Chondrocyte (in vitro differentiated cells): ENCODE data around the gene SMC6. TPM values are rescaled to one million over a fixed set of nuclear protein-coding genes. Genes with fewer than 3 reads are reported as not detected.

Experiments
- DNase-seq: peaks from one replicate; pipeline ENCODE4 v3.0.0; 2021; ENCODE audit warnings: mixed read lengths, low spot score
- H3K27ac Mint-ChIP-seq: one replicate; pipeline ENCODE4 v1.8.0; 2021; ENCODE audit warnings: mild to moderate bottlenecking, moderate library complexity, mixed read lengths; ENCODE audit not compliant: unreplicated experiment
- H3K27me3 Mint-ChIP-seq: 2 replicates; pipeline ENCODE4 v1.8.0; 2021; ENCODE audit warnings: low read depth, mixed read lengths
- H3K36me3 Mint-ChIP-seq: 2 replicates; pipeline ENCODE4 v1.8.0; 2021; ENCODE audit warnings: low read depth, mixed read lengths
- H3K4me1 Mint-ChIP-seq: 2 replicates; pipeline ENCODE4 v1.8.0; 2021; ENCODE audit warnings: low read depth, mild to moderate bottlenecking, mixed read lengths
- H3K4me3 Mint-ChIP-seq: one replicate; pipeline ENCODE4 v1.8.0; 2021; ENCODE audit warnings: mild to moderate bottlenecking, moderate library complexity, mixed read lengths; ENCODE audit not compliant: unreplicated experiment
- H3K9me3 Mint-ChIP-seq: 2 replicates; pipeline ENCODE4 v1.8.0; 2021; ENCODE audit warnings: low read depth, mixed read lengths
- CTCF ChIP-seq: fragments of 200-600 bp; sonication (generic); IDR thresholded peaks from 2 replicates; pipeline ENCODE4 v1.5.0; 2021; ENCODE audit warnings: antibody characterized with exemption, mild to moderate bottlenecking, moderate library complexity
- total RNA-seq: library from RNA; stranded (reverse); gene quantifications from 3 replicates; pipeline ENCODE4 v1.2.1, GENCODE V29; 2021

Gene SMC6
- total RNA-seq, 1 donor from 2014 or later: 21.0 TPM

GRCh38 chr2:17791817-17792130 lies 38.2 kb upstream of the SMC6 start:
- TF ChIP-seq CTCF: no peak
- Mint-ChIP-seq H3K4me1 (peaks cover 4% of the 10 kb centered on the region), H3K4me3 (no peak overlapping the region), H3K9me3 (peaks cover 3% of the 10 kb centered on the region), H3K36me3 (no peaks in the 10 kb centered on the region), H3K27me3 (peaks cover 15% of the 10 kb centered on the region), H3K27ac (no peak overlapping the region)
- DNase-seq: no peak

DNA sequence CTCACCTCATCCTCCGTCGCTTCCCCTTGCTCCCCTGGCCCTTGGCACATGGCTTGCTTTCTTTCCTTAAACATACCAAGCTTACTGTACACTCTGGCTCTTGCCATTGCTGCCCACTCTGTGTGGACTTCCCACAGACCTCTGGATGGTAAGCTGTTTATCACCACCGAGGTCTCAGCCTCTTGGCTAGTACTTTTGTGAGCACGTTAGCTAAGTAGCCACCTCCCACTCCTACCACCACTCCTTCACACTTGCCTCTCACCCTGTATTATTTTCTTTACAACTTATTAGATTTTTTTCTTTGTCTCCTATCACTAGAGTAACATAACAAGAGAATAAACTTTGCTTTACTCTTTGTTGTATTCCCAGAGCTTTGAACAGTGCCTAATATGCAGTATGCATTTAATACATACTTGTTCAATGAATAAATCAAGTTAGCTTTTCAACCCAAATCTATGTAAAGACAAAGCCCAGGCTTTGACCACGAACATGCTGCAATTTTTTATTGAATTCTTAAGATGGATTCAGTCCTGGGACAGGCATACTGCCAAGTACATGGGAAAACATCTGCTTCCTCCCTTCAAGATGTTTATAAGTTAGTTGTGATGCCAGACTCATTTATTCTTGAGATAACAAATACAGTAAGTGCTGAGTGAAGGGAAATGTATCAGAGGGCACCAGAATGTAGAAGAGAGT lies 37.7 kb upstream of the SMC6 start:
- Mint-ChIP-seq H3K27ac (no peak overlapping the region), H3K4me3 (no peak overlapping the region), H3K9me3 (peaks cover 3% of the 10 kb centered on the region), H3K36me3 (no peaks in the 10 kb centered on the region), H3K27me3 (peaks cover 15% of the 10 kb centered on the region), H3K4me1 (peaks cover 4% of the 10 kb centered on the region)
- no peak for DNase-seq
- no peak for TF ChIP-seq CTCF

DNA sequence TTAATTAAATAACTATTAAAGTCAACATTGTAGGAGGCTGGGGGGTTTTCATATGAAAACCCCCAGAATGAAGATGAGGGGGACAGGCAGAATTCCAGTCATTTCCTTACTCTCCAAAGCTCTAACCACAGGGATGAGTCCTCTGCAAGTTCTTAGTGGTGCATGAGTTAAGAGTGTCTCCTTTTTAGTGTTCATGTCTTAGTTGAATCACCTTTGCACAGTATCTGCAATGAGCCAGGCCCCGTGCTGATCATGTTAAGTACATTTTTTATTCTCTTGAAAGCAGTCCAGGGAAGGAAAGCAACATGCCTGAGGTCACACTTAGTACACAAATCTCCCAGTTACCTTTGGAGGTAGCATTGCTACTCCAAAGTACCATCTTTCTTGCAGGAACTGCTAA lies 36.9 kb upstream of the SMC6 start:
- peaks cover 4% of the 10 kb centered on the region for H3K4me1 Mint-ChIP-seq
- H3K9me3 Mint-ChIP-seq: peaks cover 3% of the 10 kb centered on the region
- peaks cover 15% of the 10 kb centered on the region for H3K27me3 Mint-ChIP-seq
- no peak overlapping the region for H3K27ac Mint-ChIP-seq
- no peaks in the 10 kb centered on the region for H3K36me3 Mint-ChIP-seq
- no peak for TF ChIP-seq CTCF
- no peak overlapping the region for H3K4me3 Mint-ChIP-seq
- DNase-seq: no peak

DNA sequence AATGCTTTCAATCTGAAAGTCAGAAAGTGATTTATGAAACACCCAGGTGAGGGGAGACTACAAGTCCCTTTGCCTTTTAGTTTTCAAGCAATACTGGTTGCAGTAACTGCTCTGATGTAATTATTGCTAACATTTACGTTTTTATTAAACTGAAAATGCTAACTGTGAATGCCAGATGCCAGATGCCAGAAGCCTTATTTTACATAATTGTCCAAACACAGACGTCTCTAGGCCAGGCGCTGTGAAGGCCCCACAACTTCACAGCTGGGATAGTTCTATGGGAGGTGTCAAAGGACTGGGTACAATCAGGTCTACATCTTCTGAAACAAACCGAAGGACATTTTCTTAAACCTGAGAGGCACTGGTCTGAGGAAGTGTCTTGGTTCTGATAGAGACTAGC lies 35.2 kb upstream of the SMC6 start:
- DNase-seq: no peak
- TF ChIP-seq CTCF: no peak
- Mint-ChIP-seq H3K27me3 (peaks cover 9% of the 10 kb centered on the region), H3K27ac (no peak overlapping the region), H3K36me3 (no peaks in the 10 kb centered on the region), H3K4me3 (no peak overlapping the region), H3K4me1 (peaks cover 4% of the 10 kb centered on the region), H3K9me3 (peaks cover 3% of the 10 kb centered on the region)

- no peak overlapping the region for H3K4me3 Mint-ChIP-seq
- H3K27me3 Mint-ChIP-seq: peaks cover 6% of the 10 kb centered on the region
- H3K27ac Mint-ChIP-seq: no peak overlapping the region
- DNase-seq: no peak
- H3K4me1 Mint-ChIP-seq: peaks cover 4% of the 10 kb centered on the region
- TF ChIP-seq CTCF: no peak
- peaks cover 5% of the 10 kb centered on the region for H3K36me3 Mint-ChIP-seq
- H3K9me3 Mint-ChIP-seq: peaks cover 2% of the 10 kb centered on the region
These were observed 33.1 kb upstream of the SMC6 start for GRCh38 chr2:17786727-17787126.
